Esophagus muscularis mucosa (tissue), 4 donors: ENCODE measurements around the gene FERMT2.

Experiments used
- CTCF ChIP-seq, 3 experiments: fragments of 200-600 bp in 2 of 3; fragments of 450-650 bp in 1 of 3; sonication (generic) in 2 of 3; IDR thresholded peaks; one replicate each; pipeline ENCODE4 v1.5.1; 2017 to 2019; ENCODE audit warnings: antibody characterized with exemption in 3 of 3, mild to moderate bottlenecking in 2 of 3, moderate library complexity in 1 of 3
- EP300 ChIP-seq: sonication (generic); formaldehyde crosslinking; IDR thresholded peaks from one replicate; pipeline ENCODE4 v1.6.1; 2017; ENCODE audit warnings: antibody characterized with exemption
- POLR2A ChIP-seq: fragments of 450-650 bp; IDR thresholded peaks from one replicate; pipeline ENCODE4 v1.6.1; 2017; ENCODE audit warnings: antibody characterized with exemption, moderate library complexity, mild to moderate bottlenecking, low read depth
- POLR2AphosphoS5 ChIP-seq, 2 donors: sonication (generic); formaldehyde crosslinking; IDR thresholded peaks; one replicate each; pipeline ENCODE4 v1.6.1; 2017; ENCODE audit warnings: antibody characterized with exemption in 2 of 2

- no peak for TF ChIP-seq CTCF (IDR thresholded peaks at IDR 0.05)
- no peak for TF ChIP-seq POLR2AphosphoS5 (IDR thresholded peaks at IDR 0.05)
- TF ChIP-seq POLR2A, result no peak
- TF ChIP-seq EP300, result no peak
These were observed 94.7 kb downstream of the FERMT2 start for GRCh38 chr14:52856139-52856538.
